HEK293 (cell line): ENCODE data around the gene CDYL.

Source experiments
- CTCF ChIA-PET: fragments of 350-600 bp; formaldehyde crosslinking; extraction: SDS; loops from one replicate; lab custom pipeline; 2021; ENCODE audit warnings: antibody characterized with exemption; lab: Yijun Ruan, JAX
- POLR2A ChIA-PET: fragments of 300-600 bp; formaldehyde crosslinking; extraction: SDS; loops from one replicate; lab custom pipeline; 2020; ENCODE audit warnings: antibody characterized with exemption, inconsistent platforms; lab: Yijun Ruan, JAX
- H3K27ac ChIP-seq: fragments of 200-500 bp; sonication (Bioruptor generic); 2 replicates; pipeline ENCODE4 v1.5.1; 2014; ENCODE audit warnings: low read depth, low read length, control low read depth, inconsistent platforms; ENCODE audit errors: extremely low read depth
- H3K36me3 ChIP-seq, 2 experiments: fragments of 200-500 bp in 1 of 2; sonication (Bioruptor generic) in 1 of 2; 1 replicate in 1 of 2; 2 replicates in 1 of 2; pipeline ENCODE4 v1.5.1; 2014 to 2017; ENCODE audit warnings: inconsistent platforms in 2 of 2, low read length in 2 of 2; ENCODE audit not compliant: control insufficient read depth in 2 of 2, insufficient read depth in 1 of 2
- H3K4me1 ChIP-seq: fragments of 200-500 bp; sonication (Bioruptor generic); 2 replicates; pipeline ENCODE4 v1.5.1; 2014; ENCODE audit warnings: mild to moderate bottlenecking, low read length, inconsistent platforms; ENCODE audit not compliant: control insufficient read depth, insufficient read depth
- H3K4me3 ChIP-seq: 2 replicates; pipeline ENCODE4 v1.5.1; 2011; ENCODE audit warnings: low read depth, mild to moderate bottlenecking, control low read depth, low read length, moderate library complexity
- H3K9me3 ChIP-seq: fragments of 200-500 bp; sonication (Bioruptor generic); 2 replicates; pipeline ENCODE4 v1.5.1; 2014; ENCODE audit warnings: low read depth, low read length, inconsistent platforms; ENCODE audit not compliant: control insufficient read depth, insufficient read depth
- FEZF1 ChIP-seq: fragments of 450-650 bp; formaldehyde crosslinking; IDR thresholded peaks from 2 replicates; pipeline ENCODE4 v1.5.1; 2016; ENCODE audit warnings: missing biosample characterization, missing genetic modification characterization
- HOXD13 ChIP-seq: sonication (generic); formaldehyde crosslinking; IDR thresholded peaks from 2 replicates; pipeline ENCODE4 v1.8.0; 2022; ENCODE audit warnings: missing genetic modification reagents, borderline replicate concordance
- SP7 ChIP-seq: fragments of 450-650 bp; formaldehyde crosslinking; IDR thresholded peaks from 2 replicates; pipeline ENCODE4 v1.5.1; 2016; ENCODE audit warnings: missing biosample characterization, missing genetic modification characterization
- TRIM28 ChIP-seq: IDR thresholded peaks from 2 replicates; pipeline ENCODE4 v1.6.1; 2011; ENCODE audit warnings: low read length, control low read depth, borderline replicate concordance
- ZBTB17 ChIP-seq: fragments of 450-650 bp; formaldehyde crosslinking; IDR thresholded peaks from 2 replicates; pipeline ENCODE4 v1.5.1; 2016; ENCODE audit warnings: missing biosample characterization, missing genetic modification characterization
- ZBTB48 ChIP-seq: fragments of 450-650 bp; formaldehyde crosslinking; IDR thresholded peaks from 2 replicates; pipeline ENCODE4 v1.5.1; 2016; ENCODE audit warnings: missing biosample characterization, missing genetic modification characterization
- ZBTB8A ChIP-seq: fragments of 450-650 bp; formaldehyde crosslinking; IDR thresholded peaks from 2 replicates; pipeline ENCODE4 v1.5.1; 2016; ENCODE audit warnings: missing biosample characterization, missing genetic modification characterization
- ZEB2 ChIP-seq: fragments of 450-650 bp; formaldehyde crosslinking; IDR thresholded peaks from 2 replicates; pipeline ENCODE4 v1.5.1; 2016; ENCODE audit warnings: missing biosample characterization, missing genetic modification characterization
- ZFP69B ChIP-seq: fragments of 450-650 bp; formaldehyde crosslinking; IDR thresholded peaks from 2 replicates; pipeline ENCODE4 v1.5.1; 2016; ENCODE audit warnings: missing biosample characterization, missing genetic modification characterization
- ZNF239 ChIP-seq: fragments of 450-650 bp; formaldehyde crosslinking; IDR thresholded peaks from 2 replicates; pipeline ENCODE4 v1.5.1; 2016; ENCODE audit warnings: missing biosample characterization, missing genetic modification characterization
- ZNF335 ChIP-seq: fragments of 450-650 bp; formaldehyde crosslinking; conservative IDR thresholded peaks from 2 replicates; pipeline ENCODE4 v1.5.1; 2016; ENCODE audit warnings: missing biosample characterization, missing genetic modification characterization
- ZNF341 ChIP-seq: fragments of 450-650 bp; formaldehyde crosslinking; IDR thresholded peaks from 2 replicates; pipeline ENCODE4; 2016; ENCODE audit warnings: low read depth, missing biosample characterization, missing genetic modification characterization
- ZNF354C ChIP-seq: fragments of 450-650 bp; formaldehyde crosslinking; IDR thresholded peaks from 2 replicates; pipeline ENCODE4 v1.5.1; 2016; ENCODE audit warnings: missing biosample characterization, missing genetic modification characterization, low read depth, borderline replicate concordance
- ZNF366 ChIP-seq: fragments of 450-650 bp; formaldehyde crosslinking; conservative IDR thresholded peaks from 2 replicates; pipeline ENCODE4 v1.5.1; 2016; ENCODE audit warnings: missing biosample characterization, missing genetic modification characterization
- ZNF610 ChIP-seq: fragments of 450-650 bp; formaldehyde crosslinking; IDR thresholded peaks from 2 replicates; pipeline ENCODE4 v1.5.1; 2016; ENCODE audit warnings: missing biosample characterization, missing genetic modification characterization, borderline replicate concordance
- ZNF629 ChIP-seq: fragments of 450-650 bp; formaldehyde crosslinking; IDR thresholded peaks from 2 replicates; pipeline ENCODE4 v1.5.1; 2017; ENCODE audit warnings: missing biosample characterization, missing genetic modification characterization
- ZNF660 ChIP-seq: fragments of 450-650 bp; IDR thresholded peaks from 2 replicates; pipeline ENCODE4 v1.5.1; 2018; ENCODE audit warnings: missing biosample characterization, mild to moderate bottlenecking, missing genetic modification characterization
- ZXDB ChIP-seq: fragments of 450-650 bp; formaldehyde crosslinking; IDR thresholded peaks from 2 replicates; pipeline ENCODE4 v1.5.1; 2016; ENCODE audit warnings: missing biosample characterization, missing genetic modification characterization
- TF ChIP-seq, protein P1 (sequence below): fragments of 450-650 bp; formaldehyde crosslinking; IDR thresholded peaks from 2 replicates; pipeline ENCODE4 v1.5.1; 2017; ENCODE audit warnings: missing biosample characterization, missing genetic modification characterization
- TF ChIP-seq, protein P2 (sequence below): fragments of 450-650 bp; formaldehyde crosslinking; IDR thresholded peaks from 2 replicates; pipeline ENCODE4 v1.5.1; 2016; ENCODE audit warnings: missing biosample characterization, missing genetic modification characterization, low read depth
- TF ChIP-seq, protein P3 (sequence below): fragments of 450-650 bp; formaldehyde crosslinking; IDR thresholded peaks from 2 replicates; pipeline ENCODE4 v1.5.1; 2017; ENCODE audit warnings: missing biosample characterization, missing genetic modification characterization
- TF ChIP-seq, protein P4 (sequence below): fragments of 450-650 bp; formaldehyde crosslinking; IDR thresholded peaks from 2 replicates; pipeline ENCODE4 v1.5.1; 2016; ENCODE audit warnings: missing biosample characterization, missing genetic modification characterization, low read depth
- TF ChIP-seq, protein P5 (sequence below): fragments of 450-650 bp; formaldehyde crosslinking; IDR thresholded peaks from 2 replicates; pipeline ENCODE4 v1.5.1; 2017; ENCODE audit warnings: missing biosample characterization, missing genetic modification characterization

CDYL gene

DNA sequence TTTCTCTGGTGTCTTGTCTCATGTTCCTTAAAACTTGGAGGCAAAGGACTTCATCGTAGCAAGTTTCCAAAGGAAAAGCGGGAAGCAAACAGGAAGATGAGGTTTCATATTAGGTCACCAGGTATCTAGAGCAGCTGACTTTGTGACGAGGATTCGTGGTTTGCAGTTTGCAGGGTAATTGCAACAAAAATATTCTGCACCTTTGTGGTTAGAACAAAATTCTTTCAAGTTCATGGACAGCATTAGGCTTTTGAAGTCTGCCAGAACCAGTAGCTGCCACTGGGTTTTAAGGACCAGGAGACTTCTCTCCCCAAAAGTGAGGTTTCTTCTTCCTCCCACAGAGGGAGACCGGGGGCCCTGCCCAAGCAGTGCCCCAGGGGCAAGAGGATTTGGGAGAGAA, 164.2 kb downstream of the CDYL start:
- Histone ChIP-seq H3K9me3 (no peaks in the 10 kb centered on the region), H3K4me1 (peaks cover 13% of the 10 kb centered on the region), H3K36me3 (peaks cover 0 to 20% of the 10 kb centered on the region in 2 experiments; a peak in 1 of 3 replicates), H3K27ac (no peak overlapping the region), H3K4me3 (no peak overlapping the region)
- ChIA-PET CTCF (interaction anchor here (0.8 to 1.1 kb wide), 2 partner anchors 38 to 629 kb away, joined by 3 to 4 read pairs; no protein-coding TSS in a partner anchor), POLR2A (no interaction called here)
- TF ChIP-seq ZNF341 (tag by site-specific recombination) (no peak), HOXD13 (CRISPR knock-in tag) (no peak), ZNF239 (tag by site-specific recombination) (no peak), FEZF1 (tag by site-specific recombination) (no peak), ZBTB8A (no peak), ZNF610 (tag by site-specific recombination) (no peak)

DNA sequence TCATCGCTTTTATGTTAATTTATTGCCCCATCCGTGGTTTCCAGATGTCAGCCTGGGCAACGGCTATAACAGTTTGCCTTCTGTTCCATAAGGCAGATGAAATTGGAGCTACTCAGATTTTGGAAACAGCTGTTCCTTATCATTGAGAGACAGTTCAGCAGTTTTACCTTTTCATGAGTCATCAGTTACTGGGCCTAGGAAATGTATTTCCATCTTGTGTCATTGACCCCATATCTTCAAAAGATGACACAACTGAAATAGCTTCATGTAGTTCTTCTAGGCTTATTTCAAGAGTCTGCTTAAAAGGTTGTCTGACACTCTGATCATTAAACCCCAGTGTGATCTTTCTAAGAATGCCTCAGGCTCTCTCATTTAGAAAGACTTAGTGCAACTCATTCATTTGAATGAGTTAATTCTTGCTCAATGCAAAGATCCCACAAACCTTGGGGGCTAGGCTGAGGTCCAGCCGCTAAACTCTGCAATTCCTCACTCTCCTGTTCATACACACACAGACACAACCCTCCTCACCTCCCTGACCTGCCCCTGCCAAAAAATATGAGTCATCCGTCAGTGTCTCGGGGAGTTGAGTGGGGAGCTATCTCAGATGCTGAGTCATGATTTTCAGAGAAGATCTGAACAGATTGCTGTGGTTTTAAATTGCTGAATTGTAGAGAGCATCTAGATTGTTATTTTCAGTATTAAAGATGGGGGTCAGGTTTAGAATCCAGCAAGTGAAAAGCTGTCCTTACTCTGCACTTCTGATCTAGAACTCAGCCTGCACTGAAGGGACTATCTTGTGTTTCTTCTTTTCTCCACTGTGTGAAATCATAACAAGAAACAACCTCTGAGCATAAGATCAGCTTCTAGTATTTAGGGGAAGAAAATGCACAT, 165.8 kb downstream of the CDYL start:
- CTCF ChIA-PET = interaction anchor here (0.5 to 1.0 kb wide), 7 partner anchors 15 to 399 kb away, joined by 3 to 4 read pairs (median 3); no protein-coding TSS in a partner anchor
- Histone ChIP-seq H3K36me3 (peaks cover 0 to 28% of the 10 kb centered on the region in 2 experiments; a peak in 1 of 3 replicates), H3K27ac (no peak overlapping the region), H3K4me1 (peaks cover 11% of the 10 kb centered on the region), H3K9me3 (no peaks in the 10 kb centered on the region), H3K4me3 (no peak overlapping the region)
- POLR2A ChIA-PET = interaction anchor here (0.5 to 1.5 kb wide), 3 partner anchors 20 to 165 kb away, joined by 3 to 7 read pairs (median 4); no protein-coding TSS in a partner anchor
- TF ChIP-seq ZBTB48 (tag by site-specific recombination) (0 out of 2 replicates have a peak, but pooled peaks have one; percentile 13), ZNF629 (tag by site-specific recombination) (peak; percentile 39; the same call in 1 of the 2 replicates), ZFP69B (tag by site-specific recombination) (no peak), ZBTB17 (tag by site-specific recombination) (peak; percentile 43), ZNF335 (tag by site-specific recombination) (0 out of 2 replicates have a peak, but pooled peaks have one; percentile 28), ZNF354C (tag by site-specific recombination) (no peak), ZEB2 (tag by site-specific recombination) (peak; percentile 60; the same call in 1 of the 2 replicates), ZNF366 (peak; percentile 41; the same call in 1 of the 2 replicates), SP7 (tag by site-specific recombination) (peak; percentile 63; the same call in 1 of the 2 replicates), ZXDB (tag by site-specific recombination) (peak; percentile 67; the same call in 1 of the 2 replicates), TRIM28 (peak; percentile 55; the same call in 1 of the 2 replicates), ZNF660 (tag by site-specific recombination) (no peak)
- TF ChIP-seq, protein P1, sequence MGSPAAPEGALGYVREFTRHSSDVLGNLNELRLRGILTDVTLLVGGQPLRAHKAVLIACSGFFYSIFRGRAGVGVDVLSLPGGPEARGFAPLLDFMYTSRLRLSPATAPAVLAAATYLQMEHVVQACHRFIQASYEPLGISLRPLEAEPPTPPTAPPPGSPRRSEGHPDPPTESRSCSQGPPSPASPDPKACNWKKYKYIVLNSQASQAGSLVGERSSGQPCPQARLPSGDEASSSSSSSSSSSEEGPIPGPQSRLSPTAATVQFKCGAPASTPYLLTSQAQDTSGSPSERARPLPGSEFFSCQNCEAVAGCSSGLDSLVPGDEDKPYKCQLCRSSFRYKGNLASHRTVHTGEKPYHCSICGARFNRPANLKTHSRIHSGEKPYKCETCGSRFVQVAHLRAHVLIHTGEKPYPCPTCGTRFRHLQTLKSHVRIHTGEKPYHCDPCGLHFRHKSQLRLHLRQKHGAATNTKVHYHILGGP = peak; percentile 75
- TF ChIP-seq, protein P2, sequence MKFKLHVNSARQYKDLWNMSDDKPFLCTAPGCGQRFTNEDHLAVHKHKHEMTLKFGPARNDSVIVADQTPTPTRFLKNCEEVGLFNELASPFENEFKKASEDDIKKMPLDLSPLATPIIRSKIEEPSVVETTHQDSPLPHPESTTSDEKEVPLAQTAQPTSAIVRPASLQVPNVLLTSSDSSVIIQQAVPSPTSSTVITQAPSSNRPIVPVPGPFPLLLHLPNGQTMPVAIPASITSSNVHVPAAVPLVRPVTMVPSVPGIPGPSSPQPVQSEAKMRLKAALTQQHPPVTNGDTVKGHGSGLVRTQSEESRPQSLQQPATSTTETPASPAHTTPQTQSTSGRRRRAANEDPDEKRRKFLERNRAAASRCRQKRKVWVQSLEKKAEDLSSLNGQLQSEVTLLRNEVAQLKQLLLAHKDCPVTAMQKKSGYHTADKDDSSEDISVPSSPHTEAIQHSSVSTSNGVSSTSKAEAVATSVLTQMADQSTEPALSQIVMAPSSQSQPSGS (tag by site-specific recombination) = 0 out of 2 replicates have a peak, but pooled peaks have one; percentile 2
- TF ChIP-seq, protein P3, sequence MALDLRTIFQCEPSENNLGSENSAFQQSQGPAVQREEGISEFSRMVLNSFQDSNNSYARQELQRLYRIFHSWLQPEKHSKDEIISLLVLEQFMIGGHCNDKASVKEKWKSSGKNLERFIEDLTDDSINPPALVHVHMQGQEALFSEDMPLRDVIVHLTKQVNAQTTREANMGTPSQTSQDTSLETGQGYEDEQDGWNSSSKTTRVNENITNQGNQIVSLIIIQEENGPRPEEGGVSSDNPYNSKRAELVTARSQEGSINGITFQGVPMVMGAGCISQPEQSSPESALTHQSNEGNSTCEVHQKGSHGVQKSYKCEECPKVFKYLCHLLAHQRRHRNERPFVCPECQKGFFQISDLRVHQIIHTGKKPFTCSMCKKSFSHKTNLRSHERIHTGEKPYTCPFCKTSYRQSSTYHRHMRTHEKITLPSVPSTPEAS = 0 out of 2 replicates have a peak, but pooled peaks have one; percentile 39
- TF ChIP-seq, protein P4, sequence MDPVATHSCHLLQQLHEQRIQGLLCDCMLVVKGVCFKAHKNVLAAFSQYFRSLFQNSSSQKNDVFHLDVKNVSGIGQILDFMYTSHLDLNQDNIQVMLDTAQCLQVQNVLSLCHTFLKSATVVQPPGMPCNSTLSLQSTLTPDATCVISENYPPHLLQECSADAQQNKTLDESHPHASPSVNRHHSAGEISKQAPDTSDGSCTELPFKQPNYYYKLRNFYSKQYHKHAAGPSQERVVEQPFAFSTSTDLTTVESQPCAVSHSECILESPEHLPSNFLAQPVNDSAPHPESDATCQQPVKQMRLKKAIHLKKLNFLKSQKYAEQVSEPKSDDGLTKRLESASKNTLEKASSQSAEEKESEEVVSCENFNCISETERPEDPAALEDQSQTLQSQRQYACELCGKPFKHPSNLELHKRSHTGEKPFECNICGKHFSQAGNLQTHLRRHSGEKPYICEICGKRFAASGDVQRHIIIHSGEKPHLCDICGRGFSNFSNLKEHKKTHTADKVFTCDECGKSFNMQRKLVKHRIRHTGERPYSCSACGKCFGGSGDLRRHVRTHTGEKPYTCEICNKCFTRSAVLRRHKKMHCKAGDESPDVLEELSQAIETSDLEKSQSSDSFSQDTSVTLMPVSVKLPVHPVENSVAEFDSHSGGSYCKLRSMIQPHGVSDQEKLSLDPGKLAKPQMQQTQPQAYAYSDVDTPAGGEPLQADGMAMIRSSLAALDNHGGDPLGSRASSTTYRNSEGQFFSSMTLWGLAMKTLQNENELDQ (tag by site-specific recombination) = no peak
- TF ChIP-seq, protein P5, sequence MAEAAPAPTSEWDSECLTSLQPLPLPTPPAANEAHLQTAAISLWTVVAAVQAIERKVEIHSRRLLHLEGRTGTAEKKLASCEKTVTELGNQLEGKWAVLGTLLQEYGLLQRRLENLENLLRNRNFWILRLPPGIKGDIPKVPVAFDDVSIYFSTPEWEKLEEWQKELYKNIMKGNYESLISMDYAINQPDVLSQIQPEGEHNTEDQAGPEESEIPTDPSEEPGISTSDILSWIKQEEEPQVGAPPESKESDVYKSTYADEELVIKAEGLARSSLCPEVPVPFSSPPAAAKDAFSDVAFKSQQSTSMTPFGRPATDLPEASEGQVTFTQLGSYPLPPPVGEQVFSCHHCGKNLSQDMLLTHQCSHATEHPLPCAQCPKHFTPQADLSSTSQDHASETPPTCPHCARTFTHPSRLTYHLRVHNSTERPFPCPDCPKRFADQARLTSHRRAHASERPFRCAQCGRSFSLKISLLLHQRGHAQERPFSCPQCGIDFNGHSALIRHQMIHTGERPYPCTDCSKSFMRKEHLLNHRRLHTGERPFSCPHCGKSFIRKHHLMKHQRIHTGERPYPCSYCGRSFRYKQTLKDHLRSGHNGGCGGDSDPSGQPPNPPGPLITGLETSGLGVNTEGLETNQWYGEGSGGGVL (tag by site-specific recombination) = peak; percentile 33; the same call in 1 of the 2 replicates
